HG03378 (cell line): ENCODE data around the gene ZFP42.
"Not testable (repeated sequence)": the region's sequence is repeated elsewhere in the genome, so short reads cannot be mapped to it uniquely, and the experiment has no call there.

ENCODE experiments used
- ATAC-seq: cut with Tn5 transposase; IDR thresholded peaks from one replicate; pipeline ENCODE4 v1.9.1; 2021; ENCODE audit warnings: mild to moderate bottlenecking, moderate library complexity; ENCODE audit not compliant: unreplicated experiment

ZFP42 gene

DNA sequence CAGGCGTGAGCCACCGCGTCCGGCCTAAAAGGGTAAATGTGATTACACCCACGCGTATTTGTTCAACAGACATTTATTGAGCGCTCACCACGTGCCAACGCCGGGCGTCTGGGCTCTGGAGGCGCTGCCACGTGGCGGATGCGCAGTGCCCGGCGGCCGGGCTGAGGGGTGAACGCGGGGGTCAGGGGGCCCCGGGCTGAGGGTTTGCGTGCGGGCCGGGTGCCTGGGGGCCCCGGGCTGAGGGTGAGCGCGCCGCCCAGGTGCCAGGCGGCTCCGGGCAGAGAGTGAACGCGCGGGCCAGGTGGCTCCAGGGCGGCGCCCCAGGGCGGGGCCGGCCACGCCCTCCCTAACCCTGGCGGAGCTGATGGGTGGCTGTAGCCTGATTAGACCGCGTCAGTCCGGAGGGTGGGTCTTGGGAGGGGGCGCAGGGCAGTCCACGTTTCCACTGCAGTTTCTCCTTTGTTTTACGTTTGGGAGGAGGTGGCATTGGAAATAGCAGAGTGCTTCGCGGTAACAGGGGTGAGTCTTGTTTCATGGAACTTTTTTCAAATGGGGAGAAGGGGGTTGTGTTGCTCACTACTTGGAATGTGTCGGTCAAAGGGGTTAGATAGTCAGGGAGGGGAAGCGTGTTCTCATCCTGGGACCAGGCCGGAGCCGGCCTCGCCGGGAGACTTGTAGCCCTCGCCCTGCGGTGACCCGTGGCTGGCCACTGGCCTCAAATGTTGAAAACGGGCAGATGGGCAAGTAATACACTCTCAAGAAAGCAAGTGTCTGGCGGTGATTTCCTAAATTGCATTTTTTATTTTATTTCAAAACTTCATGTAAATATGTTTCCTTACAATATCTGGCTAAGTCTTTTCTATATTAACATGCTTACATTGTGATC lies at the start of gene ZFP42:
Gene ZFP42 (plus strand): TSS at position 450 of the 886 bp plus-strand sequence. CDS start 7,037 bp downstream, outside the sequence.
- no peak for ATAC-seq

DNA sequence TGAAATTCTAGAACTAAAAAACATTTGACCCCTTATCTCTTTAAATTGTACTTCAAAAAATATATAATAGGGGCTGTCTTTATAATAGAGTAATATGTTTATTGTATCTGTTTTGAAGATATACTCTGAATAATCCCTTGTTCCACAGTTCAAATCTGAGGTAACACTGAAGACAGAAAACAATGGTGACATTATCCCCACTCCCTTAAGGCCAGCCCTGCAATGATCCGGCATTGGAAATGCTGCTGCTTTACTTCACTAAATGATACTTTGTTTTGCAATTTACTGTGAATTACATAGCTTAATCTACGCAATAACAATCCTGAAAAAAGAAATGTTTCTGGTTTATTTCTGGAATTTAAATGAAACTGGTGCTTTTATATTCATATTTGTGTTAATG lies 34.4 kb upstream of the ZFP42 start:
- no peak for ATAC-seq

DNA sequence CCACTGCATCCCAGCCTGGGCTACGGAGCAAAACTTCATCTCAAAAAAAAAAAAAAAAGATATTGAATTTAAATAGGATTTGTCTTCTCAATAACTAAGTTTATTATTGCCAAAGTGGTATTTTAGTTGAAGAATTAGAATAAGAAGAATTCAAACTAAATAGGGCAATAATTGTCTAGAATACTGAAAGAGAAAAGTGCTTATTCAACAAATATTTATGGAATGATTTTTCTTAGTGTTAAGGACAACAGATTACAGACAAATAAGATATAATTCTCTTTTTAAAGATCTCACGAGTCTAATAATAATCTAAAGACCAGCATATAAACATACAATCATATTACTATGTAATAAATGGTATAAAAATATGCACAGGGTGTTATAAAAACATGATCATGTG lies 33.6 kb upstream of the ZFP42 start:
- ATAC-seq, result no peak

DNA sequence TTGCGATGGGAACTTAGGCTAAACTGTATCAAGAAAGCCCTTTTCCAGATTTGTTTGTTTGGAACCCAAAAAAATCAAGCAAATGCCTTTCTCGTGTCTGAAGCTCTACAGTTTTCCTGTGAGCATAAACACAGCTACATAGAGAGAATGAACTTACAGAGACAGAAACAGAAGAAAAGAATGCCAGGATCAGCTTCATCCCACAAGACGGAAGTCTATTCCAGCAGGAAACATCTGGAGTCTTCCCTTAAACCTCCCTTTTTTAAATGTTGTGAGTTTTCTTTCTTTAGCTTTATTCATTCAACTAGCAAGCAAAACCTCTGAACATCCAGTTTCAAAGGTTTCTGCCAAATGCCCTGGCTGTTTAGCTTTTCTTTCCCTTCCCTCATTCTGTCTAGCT lies 32.6 kb upstream of the ZFP42 start:
- no peak for ATAC-seq

DNA sequence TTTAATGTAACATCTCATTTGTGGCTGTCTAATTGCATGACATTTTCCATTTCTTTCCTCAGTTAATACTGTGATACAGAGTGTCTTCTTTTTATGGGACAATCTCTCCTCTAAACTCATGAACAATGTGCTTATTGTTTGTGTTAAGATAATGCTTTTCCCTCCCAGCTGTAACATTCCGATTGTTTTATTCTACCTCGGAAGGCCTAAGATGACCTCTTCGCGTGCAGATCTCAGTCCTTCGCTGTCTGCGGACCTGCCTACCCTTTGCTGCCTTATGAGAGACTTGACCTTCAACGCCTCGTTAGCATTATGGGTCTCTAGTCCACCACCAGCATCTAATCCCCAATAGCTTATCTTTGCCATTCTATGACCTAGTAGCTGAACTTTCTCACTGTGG lies 29.8 kb upstream of the ZFP42 start:
- no peak for ATAC-seq

DNA sequence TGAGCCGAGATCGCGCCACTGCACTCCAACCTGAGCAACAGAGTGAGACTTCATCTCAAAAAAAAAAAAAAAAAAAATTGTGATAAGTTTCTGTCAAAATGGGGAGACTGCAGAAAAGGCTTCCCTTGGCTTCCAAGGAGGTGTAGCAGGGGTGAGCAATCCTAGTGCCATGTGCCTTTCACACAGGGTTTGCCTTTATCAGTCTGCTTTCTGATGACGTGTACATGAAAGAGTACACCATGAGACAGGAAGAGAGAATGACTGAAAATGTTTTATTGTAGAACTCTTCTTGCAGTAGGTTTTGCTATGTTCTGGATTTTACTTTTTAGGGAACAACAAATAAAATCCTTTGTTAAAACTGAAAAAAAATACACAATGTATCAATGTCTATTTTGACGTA lies 23.4 kb upstream of the ZFP42 start:
- ATAC-seq, result no peak

DNA sequence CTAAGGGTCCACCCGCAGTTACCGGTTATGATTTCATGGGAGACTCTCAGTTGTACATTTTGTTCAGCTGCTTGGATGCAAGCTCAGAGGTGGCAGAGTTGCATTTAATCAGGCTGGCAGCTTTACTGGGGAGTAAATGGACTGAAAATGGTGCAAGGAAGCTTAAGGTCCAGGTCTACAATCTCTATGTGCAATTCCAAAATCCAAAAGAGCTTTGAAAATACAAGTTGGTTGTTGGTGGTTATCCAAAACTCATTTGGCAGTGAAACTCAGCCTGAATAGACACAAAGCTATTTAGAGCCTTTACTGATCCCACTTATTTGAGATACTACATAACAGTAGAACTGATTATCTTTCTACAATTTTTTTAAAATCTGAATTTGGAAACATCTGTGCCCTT lies 11.8 kb upstream of the ZFP42 start:
- no peak for ATAC-seq

DNA sequence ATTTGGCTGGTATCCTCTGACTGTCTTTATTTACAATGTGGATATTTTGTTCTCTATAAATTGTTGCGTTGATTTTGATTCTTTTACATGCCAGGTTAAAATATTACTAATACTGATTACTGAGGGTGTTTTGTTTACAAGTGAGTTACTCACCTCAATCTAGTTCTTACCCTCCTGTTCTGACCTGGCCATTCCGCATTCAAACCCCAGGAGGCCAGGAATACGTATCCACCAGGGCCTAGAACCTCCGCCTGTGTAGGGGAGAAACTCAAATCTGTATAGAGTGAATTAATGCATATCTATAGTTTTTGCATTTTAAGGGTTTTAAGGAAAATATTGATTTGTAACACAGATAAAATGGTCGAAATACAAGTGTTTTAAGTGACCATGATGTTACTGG lies 2.6 kb upstream of the ZFP42 start:
- no peak for ATAC-seq

DNA sequence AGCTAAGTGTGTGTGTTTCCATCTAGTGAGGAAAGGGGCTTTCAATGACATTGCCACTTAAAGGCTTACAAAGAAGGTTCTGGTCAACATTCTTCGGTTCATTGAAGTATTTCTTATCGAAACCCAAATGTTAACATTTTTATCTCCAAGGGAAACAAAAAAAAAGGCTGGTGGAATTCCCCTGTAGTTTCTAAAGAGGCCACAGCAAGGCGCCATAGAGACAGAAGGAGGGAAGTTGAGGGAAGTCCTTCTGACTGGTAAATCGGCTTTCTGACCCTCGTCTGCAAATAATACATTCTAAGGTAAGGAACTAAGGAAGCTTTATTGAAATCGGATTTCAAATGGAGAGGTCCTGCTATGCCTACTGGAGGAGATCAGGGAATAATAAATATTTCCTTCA lies 1.7 kb upstream of the ZFP42 start:
- no peak for ATAC-seq

DNA sequence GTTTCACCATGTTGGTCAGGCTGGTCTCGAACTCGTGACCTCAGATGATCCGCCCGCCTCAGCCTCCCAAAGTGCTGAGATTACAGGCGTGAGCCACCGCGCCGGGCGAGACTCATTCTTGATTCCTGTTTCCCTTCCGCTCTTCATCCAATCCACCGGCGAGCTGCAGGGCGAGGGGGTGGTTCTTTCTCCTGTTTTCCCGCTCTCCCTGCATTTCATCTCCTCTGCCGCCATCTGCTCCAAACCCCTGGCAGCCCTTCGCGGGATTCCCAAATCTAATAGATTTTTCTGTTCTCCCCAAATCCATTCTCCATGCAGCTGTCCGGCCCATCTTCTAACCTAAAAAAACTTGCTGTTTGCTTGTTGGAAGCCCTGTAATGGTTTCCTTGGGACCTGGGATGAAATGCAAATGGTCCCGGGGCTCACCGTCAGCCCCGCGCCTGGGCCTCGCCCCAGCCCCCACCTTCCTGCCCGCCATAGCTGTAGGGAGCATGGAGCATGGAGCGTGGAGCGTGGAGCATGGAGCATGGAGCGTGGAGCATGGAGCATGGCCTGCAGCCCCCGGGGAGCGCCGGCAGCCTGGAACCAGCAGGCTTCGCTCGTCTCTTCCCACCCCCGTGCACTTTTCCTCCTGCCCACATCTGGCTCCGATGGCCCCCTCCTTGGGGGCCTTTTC lies 1.1 kb downstream of the ZFP42 start:
- ATAC-seq, result no peak

DNA sequence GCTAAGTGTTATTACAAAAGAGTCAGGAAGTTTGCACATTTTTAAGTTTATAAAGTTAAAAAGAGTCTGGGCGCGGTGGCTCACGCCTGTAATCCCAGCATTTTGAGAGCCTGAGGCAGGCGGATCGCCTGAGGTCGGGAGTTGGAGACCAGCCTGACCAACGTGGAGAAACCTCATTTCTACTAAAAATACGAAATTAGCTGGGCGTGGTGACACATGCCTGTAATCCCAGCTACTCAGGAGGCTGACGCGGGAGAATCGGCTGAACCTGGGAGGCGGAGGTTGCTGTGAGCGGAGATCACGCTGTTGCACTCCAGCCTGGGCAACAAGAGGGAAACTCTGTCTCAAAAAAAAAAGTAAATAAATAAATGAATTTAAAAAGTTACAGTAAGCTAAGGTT lies 2.4 kb downstream of the ZFP42 start:
- ATAC-seq, result not testable (repeated sequence)

DNA sequence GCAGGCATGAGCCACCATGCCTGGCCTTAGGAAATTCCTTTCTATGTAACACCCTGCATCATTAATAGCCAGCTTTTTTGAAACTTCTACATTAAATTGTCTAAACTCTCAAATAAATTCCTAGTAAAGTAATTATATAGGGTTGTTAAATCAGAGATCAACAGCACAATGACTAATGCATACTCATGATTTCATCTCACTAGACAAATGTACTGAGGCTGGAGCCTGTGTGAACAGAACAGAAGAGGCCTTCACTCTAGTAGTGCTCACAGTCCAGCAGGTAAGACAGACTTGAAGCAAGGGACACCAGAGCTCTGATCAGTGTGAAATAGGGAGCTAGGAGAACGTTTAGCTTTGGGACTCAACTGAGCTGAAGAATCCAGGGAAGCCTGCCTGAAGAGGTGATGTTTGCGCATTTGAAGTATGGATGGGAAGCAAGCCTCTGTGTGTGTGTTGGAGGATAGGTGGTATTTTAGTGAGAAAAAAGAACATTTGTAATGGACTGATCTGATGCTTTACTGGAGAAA lies 3.9 kb downstream of the ZFP42 start:
- no peak for ATAC-seq

DNA sequence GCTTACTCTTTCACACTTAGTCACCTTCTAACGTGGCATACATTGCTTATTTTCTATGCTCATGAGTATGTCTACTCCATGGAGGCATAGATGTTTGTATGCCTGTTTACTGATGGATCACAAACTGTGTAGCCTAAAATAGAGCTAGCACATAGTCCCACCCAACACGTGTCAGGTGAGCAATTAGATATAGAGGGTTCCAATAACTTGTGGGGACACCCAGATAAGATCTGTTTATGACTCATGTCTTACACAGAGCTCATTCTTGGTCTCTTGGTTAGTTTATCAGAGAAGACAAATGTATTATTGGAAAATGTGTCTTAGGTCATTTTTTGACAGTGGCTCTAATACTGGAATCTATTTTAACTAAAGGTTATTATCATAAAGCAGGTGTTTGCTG lies 6.8 kb downstream of the ZFP42 start:
- ATAC-seq, result no peak

DNA sequence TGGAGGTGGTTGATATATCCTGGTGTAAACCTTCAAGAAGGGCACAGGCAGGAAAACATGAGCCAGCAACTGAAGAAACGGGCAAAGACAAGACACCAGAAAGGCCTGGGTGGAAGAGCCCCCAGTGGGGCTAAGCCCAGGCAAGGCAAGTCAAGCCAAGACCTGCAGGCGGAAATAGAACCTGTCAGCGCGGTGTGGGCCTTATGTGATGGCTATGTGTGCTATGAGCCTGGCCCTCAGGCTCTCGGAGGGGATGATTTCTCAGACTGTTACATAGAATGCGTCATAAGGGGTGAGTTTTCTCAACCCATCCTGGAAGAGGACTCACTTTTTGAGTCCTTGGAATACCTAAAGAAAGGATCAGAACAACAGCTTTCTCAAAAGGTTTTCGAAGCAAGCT lies 7.2 kb downstream of the ZFP42 start:
- no peak for ATAC-seq

DNA sequence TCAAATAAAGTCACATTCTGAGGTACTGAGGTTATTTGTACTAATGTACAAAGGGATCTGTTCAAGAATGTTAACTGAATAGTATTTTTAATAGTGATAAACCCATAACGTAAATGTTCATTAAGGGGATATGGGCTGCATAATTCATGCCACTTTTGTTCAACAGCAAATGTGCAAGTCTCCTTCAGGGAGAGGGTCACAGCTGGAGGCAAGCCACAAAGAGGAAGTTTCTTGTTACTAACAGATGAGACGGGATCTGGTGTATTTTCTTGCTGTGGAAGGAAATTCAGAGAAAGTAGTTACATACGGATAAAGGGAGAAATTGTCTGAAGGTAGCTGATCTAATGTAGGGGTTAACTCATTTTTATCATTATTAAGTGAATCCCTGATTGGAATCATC lies 10.0 kb downstream of the ZFP42 start:
- ATAC-seq, result no peak

DNA sequence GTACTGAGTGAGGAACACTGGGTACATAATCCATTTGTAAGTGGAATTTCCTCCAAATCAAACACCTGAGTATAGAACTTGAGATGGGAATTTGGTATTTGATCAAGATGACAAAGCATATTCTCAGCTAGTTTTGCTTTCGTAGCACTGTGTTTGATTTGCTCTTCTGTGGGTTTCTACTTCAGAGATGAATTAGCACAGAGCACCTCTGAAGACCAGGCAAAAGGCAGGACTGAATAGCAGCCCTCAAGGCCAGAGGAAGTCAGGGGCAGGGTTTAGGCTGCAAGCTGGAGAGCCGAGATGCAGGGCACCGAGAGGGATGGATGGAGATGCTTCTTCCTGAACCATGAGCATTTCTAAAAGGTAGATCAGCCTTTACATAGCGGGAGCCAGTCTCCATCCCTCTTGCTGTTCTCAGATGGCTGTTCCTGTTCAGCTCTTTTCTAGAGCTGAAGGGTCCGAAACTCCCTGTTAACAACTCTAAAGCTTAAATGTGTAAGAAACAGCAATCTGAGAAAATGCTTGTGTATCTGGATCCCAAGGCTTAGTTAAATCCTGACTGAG lies 10.8 kb downstream of the ZFP42 start:
- no peak for ATAC-seq

DNA sequence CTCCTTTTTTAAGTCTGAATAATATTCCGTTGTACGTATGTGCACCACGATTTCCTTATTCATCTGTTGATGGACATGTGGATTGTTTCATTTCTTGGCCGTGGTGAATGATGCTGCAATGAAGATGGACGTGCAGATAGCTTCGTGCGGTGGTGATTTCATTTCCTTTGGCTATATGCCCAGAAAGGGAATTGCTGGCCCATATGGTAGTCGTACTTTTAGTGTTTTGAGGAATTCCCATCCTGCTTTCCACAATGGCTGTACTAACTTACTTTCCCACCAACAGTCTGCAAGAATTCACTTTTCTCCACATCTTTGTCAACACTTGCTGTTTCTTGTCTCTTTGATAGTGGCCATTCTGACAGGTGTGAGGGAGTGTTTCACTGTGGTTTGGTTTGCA lies 12.8 kb downstream of the ZFP42 start:
- no peak for ATAC-seq

DNA sequence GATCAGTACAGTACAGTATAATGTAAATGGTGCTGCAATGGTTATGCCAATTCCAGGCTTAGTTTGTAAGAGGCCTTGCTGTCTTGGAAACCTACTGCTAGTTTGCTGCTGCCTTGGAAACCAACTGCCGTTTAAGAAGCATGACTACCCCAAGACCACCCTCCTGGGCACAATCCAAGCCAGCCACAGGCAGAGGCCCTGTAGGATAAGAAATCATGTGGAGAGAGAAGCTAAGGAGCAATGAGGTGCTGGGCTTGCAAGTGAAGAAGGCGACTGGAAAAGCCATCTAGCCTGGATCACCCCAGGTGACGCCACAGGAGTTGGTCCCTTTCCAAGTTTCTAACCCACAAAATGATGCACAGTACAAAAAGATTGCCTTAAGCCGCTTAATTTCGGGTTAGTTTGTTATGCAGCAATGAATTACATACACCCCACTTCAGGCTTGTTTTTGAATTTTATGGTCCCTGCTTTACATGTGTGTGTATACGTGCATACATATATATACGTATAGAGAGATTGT lies 16.9 kb downstream of the ZFP42 start:
- no peak for ATAC-seq

DNA sequence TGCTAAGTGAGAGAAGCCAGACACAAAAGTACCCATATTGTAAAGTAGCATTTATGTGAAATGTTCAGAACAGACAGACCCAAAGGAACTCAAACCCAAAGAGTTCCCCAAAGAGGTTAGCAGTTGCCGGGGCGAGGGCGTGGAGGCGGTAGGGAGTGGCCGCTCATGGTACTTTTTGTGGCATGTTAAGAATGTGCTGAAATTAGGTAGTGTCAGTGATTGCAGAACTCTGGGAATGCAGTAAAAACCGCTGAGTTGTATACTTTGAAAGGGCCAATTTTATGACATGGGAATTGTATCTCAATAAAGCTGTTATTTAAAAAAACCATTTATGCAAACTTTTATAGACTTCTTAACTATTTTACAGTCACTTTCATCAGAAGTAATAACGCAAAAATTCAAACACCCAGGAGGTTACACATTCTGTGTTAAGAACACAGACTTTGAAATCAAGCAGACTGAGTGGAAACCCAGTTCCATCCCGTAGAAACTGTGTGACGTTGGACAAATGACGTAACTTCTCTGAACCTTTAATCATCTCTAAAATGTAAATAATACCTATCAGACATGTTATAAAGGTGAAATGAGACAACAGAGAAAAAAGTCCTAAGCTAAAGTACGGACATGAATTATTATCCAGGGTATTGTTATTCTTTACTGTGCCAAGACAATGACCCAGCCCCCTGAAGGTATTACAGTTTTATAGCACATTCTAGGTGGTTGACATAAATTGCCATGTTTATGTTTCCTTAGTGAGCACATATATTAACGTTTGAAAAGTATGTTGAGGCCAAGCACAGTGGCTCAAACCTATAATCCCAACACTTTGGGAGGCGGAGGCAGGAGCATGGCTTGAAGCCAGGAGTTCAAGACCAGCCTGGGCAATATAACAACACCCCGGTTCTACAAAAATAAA lies 19.7 kb downstream of the ZFP42 start:
- ATAC-seq, result no peak

DNA sequence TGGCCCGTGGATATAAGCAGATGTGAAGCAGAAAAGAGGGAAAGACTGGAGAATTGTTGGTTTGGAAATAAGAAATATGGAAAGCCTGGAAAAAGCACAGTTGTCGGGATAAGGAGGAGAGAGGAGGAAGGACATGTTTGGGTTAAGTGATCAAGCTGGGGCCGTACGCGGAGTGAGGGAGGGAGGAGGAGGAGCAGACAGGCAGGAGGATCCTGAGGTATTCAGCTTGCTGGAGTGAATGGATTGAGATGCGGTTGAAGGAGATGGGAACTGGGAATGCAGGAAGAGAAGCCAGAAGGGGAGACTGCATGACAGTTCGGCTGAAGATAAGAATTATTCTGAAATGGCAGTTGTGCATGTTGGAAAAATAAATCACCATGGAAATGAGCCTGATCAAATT lies 21.2 kb downstream of the ZFP42 start:
- no peak for ATAC-seq

DNA sequence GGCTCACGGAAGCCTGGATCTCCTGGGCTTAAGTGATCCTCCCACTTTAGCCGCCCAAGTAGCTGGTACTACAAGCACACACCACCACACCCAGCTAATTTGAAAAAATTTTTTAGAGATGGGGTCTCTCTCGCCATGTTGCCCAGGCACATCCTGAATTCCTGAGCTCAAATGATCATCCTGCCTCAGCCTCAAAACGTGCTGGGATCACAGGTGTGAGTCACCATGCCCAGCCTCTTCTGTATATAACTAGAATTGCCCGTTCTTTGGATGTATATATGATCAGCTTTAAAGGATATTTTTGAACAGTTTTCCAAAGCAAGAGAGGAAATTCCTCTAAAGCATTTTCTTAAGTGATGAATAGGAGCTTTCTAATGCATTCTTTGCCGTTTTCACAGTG lies 22.7 kb downstream of the ZFP42 start:
- no peak for ATAC-seq
